OCI-LY7 (cell line): ENCODE data around the gene IL6R. TPM values are rescaled to one million over a fixed set of nuclear protein-coding genes. Genes with fewer than 3 reads are reported as not detected.

Source experiments
- BruUV-seq: library from RNA; stranded (reverse); fragments of 400-500 nt; replicated peaks from 2 replicates; lab custom pipeline; 2021; lab: Mats Ljungman, UMichigan
- CTCF ChIA-PET: fragments of 300-600 bp; sonication (Branson Sonifier 250); formaldehyde crosslinking; loops from one replicate; lab custom pipeline; 2022; ENCODE audit warnings: antibody characterized with exemption; ENCODE audit not compliant: unreplicated experiment; lab: Charles Lee
- POLR2A ChIA-PET: fragments of 300-600 bp; sonication (Branson Sonifier 250); formaldehyde crosslinking; loops from one replicate; lab custom pipeline; 2022; ENCODE audit warnings: antibody characterized with exemption; lab: Charles Lee
- DNase-seq: peaks from one replicate; pipeline ENCODE4 v3.0.0-alpha.2; 2015; ENCODE audit warnings: low spot score
- H2AFZ ChIP-seq: fragments of 200-600 bp; sonication (generic), shearing (Covaris generic); 2 replicates; pipeline ENCODE4 v1.6.1; 2014; ENCODE audit warnings: mild to moderate bottlenecking, antibody characterized with exemption, low read length, moderate library complexity
- H3K27ac ChIP-seq: fragments of 200-600 bp; sonication (generic); 2 replicates; pipeline ENCODE4 v1.5.1; 2014; ENCODE audit warnings: mixed run types, low read depth, mild to moderate bottlenecking, moderate library complexity, low read length, inconsistent platforms; ENCODE audit not compliant: poor library complexity, severe bottlenecking
- H3K36me3 ChIP-seq: fragments of 200-600 bp; sonication (generic); 2 replicates; pipeline ENCODE4 v1.6.1; 2014; ENCODE audit warnings: mild to moderate bottlenecking, antibody characterized with exemption, low read length, moderate library complexity, mixed read lengths; ENCODE audit not compliant: insufficient read depth
- H3K4me1 ChIP-seq: fragments of 200-600 bp; sonication (generic); 2 replicates; pipeline ENCODE4 v1.5.1; 2014; ENCODE audit warnings: mild to moderate bottlenecking, low read length; ENCODE audit not compliant: insufficient read depth, poor library complexity, severe bottlenecking
- H3K4me2 ChIP-seq: fragments of 200-600 bp; sonication (generic); 2 replicates; pipeline ENCODE4 v1.6.1; 2014; ENCODE audit warnings: mild to moderate bottlenecking, low read length
- H3K4me3 ChIP-seq: fragments of 200-600 bp; sonication (generic); 2 replicates; pipeline ENCODE4 v1.5.1; 2014; ENCODE audit warnings: mild to moderate bottlenecking, low read depth, low read length; ENCODE audit not compliant: poor library complexity, severe bottlenecking
- H3K79me2 ChIP-seq: fragments of 200-600 bp; sonication (generic); 2 replicates; pipeline ENCODE4 v1.6.1; 2016; ENCODE audit warnings: low read depth, mild to moderate bottlenecking, low read length, moderate library complexity, mixed read lengths; ENCODE audit not compliant: insufficient read depth
- H3K9me2 ChIP-seq: fragments of 200-600 bp; sonication (generic); 2 replicates; pipeline ENCODE4 v1.6.1; 2016; ENCODE audit warnings: mild to moderate bottlenecking, low read length, mixed read lengths; ENCODE audit not compliant: insufficient read depth
- H3K9me3 ChIP-seq: fragments of 200-600 bp; sonication (generic); 2 replicates; pipeline ENCODE4 v1.6.1; 2014; ENCODE audit warnings: mild to moderate bottlenecking, mixed run types, low read length, mixed read lengths
- H4K20me1 ChIP-seq: fragments of 200-600 bp; sonication (generic); 2 replicates; pipeline ENCODE4 v1.6.1; 2014; ENCODE audit warnings: mild to moderate bottlenecking, antibody characterized with exemption, low read length, moderate library complexity, mixed read lengths; ENCODE audit not compliant: insufficient read depth
- CTCF ChIP-seq: fragments of 200-600 bp; sonication (generic); conservative IDR thresholded peaks from 2 replicates; pipeline ENCODE4 v1.5.1; 2014; ENCODE audit warnings: mild to moderate bottlenecking, antibody characterized with exemption, low read length, moderate library complexity, mixed read lengths
- EZH2phosphoT487 ChIP-seq: fragments of 200-600 bp; sonication (generic); IDR thresholded peaks from 2 replicates; pipeline ENCODE4 v1.6.1; 2018; ENCODE audit warnings: low read depth, borderline replicate concordance, mild to moderate bottlenecking, mixed run types, antibody characterized with exemption, low read length, moderate library complexity, mixed read lengths
- intact Hi-C: fragments of 100-400 bp; cut with micrococcal nuclease; formaldehyde crosslinking; loops from one replicate; pipeline ENCODE4 v1.10.0; 2022; ENCODE audit not compliant: unreplicated experiment
- total RNA-seq, 2 experiments: library from RNA; depleted of rRNA in 1 of 2; stranded (reverse); fragments of >200 nt in 1 of 2; shearing (Covaris generic) in 1 of 2; gene quantifications; 2 replicates each; pipeline ENCODE4 v1.2.3, GENCODE V29; 2014 to 2022

IL6R gene
- total RNA-seq, 2 experiments from 2014 or later = not detected

DNA sequence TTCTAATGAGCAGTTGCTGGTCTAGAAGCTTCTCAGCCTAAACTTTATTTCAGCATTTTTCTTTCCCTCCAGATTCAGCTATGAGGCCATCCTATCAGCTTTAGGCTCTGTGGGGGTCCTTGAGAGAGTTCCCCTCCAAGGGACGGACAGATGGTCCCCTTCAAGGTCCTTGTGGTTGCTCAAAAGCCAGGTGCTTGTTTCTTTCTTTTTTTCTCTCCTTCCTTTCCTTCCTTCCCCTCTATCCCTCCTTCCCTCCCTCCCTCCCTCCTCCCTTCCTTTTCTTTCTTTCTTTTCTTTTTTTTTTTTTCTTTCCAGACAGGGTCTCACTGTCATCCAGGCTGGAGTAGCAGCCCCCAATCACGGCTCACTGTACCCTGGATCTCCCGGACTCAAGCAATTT is 1.2 kb upstream of the IL6R start:
- POLR2A ChIA-PET = no interaction called here
- no peaks in the 10 kb centered on the region for H4K20me1 ChIP-seq
- TF ChIP-seq CTCF = no peak
- no peak for TF ChIP-seq EZH2phosphoT487
- H2AFZ ChIP-seq = no peak overlapping the region
- H3K27ac ChIP-seq = no peak overlapping the region
- CTCF ChIA-PET = no interaction called here
- DNase-seq = no peak
- H3K4me1 ChIP-seq = peaks cover 37% of the 10 kb centered on the region
- intact Hi-C loops = no loop called here
- H3K9me2 ChIP-seq = no peaks in the 10 kb centered on the region
- no peaks in the 10 kb centered on the region for H3K9me3 ChIP-seq
- no TSS peak for BruUV-seq
- H3K79me2 ChIP-seq = no peaks in the 10 kb centered on the region
- no peak overlapping the region for H3K4me3 ChIP-seq
- H3K36me3 ChIP-seq = no peaks in the 10 kb centered on the region
- no peak overlapping the region for H3K4me2 ChIP-seq

DNA sequence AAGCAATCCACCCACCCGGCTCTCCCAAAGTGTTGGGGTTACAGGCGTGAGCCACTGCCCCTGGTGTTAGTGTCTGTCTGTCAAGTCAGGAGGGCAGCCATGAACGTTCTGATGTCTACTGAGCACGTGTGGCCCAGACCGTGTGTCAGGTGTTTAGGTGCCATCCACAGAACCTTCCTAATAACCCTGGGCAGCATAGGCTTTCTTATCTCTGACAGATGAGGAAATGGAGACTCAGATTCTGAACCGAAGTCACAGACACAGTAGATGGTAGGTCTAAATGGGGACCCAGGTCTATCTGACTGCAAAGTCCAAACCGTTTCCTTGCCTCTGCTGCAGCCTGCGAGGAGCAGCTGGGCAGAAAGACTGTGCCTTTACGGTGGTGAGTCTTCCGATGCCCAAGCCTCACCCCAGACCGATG is 622 bp upstream of the IL6R start:
- no peak overlapping the region for H3K4me3 ChIP-seq
- H3K9me2 ChIP-seq = no peaks in the 10 kb centered on the region
- no peaks in the 10 kb centered on the region for H3K36me3 ChIP-seq
- peaks cover 37% of the 10 kb centered on the region for H3K4me1 ChIP-seq
- DNase-seq = no peak
- H4K20me1 ChIP-seq = no peaks in the 10 kb centered on the region
- POLR2A ChIA-PET = no interaction called here
- TF ChIP-seq CTCF = no peak
- no peak for TF ChIP-seq EZH2phosphoT487
- intact Hi-C loops = no loop called here
- CTCF ChIA-PET = no interaction called here
- no peaks in the 10 kb centered on the region for H3K9me3 ChIP-seq
- H3K79me2 ChIP-seq = no peaks in the 10 kb centered on the region
- no TSS peak for BruUV-seq
- no peak overlapping the region for H3K27ac ChIP-seq
- 0 out of 2 replicates have a peak overlapping the region, but pooled peaks have one; percentile 2 for H3K4me2 ChIP-seq
- no peak overlapping the region for H2AFZ ChIP-seq

GRCh38 chr1:154405747-154406571 is 816 bp downstream of the IL6R start:
- peak; percentile 11 for DNase-seq
- BruUV-seq = no TSS peak
- Histone ChIP-seq H3K9me3 (no peaks in the 10 kb centered on the region), H3K27ac (no peak overlapping the region), H3K4me1 (peaks cover 37% of the 10 kb centered on the region), H3K4me3 (no peak overlapping the region), H3K36me3 (no peaks in the 10 kb centered on the region), H3K4me2 (peak overlapping the region; percentile 30; the same call in 1 of the 2 replicates), H4K20me1 (no peaks in the 10 kb centered on the region), H3K9me2 (no peaks in the 10 kb centered on the region), H3K79me2 (no peaks in the 10 kb centered on the region), H2AFZ (no peak overlapping the region)
- TF ChIP-seq CTCF = peak; percentile 61
- no peak for TF ChIP-seq EZH2phosphoT487
- intact Hi-C loops = no loop called here
- POLR2A ChIA-PET = no interaction called here
- CTCF ChIA-PET = no interaction called here
